Ovary (tissue), 9 donors: Measurements from ENCODE around the gene RPL27A. TPM values are rescaled to one million over a fixed set of nuclear protein-coding genes. Genes with fewer than 3 reads are reported as not detected.

ENCODE experiments used
- DNase-seq, 5 donors: peaks; one replicate each; pipeline ENCODE4 v3.0.0-alpha.2; 2019 to 2020
- H3K27ac ChIP-seq, 2 donors: fragments of 200-600 bp; one replicate each; pipeline versions ENCODE4 v1.5.1 to v1.8.0; 2019 to 2022
- H3K27me3 ChIP-seq: fragments of 200-600 bp; one replicate; pipeline ENCODE4 v1.8.0; 2022
- H3K36me3 ChIP-seq: fragments of 200-600 bp; sonication (generic); one replicate; pipeline ENCODE4 v1.5.1; 2019
- H3K4me1 ChIP-seq: one replicate; pipeline ENCODE4 v1.8.1; 2013; ENCODE audit warnings: mild to moderate bottlenecking, moderate library complexity; ENCODE audit not compliant: insufficient read depth
- H3K4me3 ChIP-seq: fragments of 200-600 bp; sonication (generic); one replicate; pipeline ENCODE4 v1.5.1; 2017
- H3K9me3 ChIP-seq, 2 donors: fragments of 200-600 bp in 1 of 2; sonication (generic) in 1 of 2; one replicate each; pipeline versions ENCODE4 v1.5.1 to v1.8.1; 2013 to 2019; ENCODE audit warnings: mild to moderate bottlenecking in 1 of 2, moderate library complexity in 1 of 2
- EP300 ChIP-seq: sonication (generic); formaldehyde crosslinking; IDR thresholded peaks from one replicate; pipeline ENCODE4 v1.6.1; 2017; ENCODE audit warnings: antibody characterized with exemption
- POLR2A ChIP-seq: fragments of 450-650 bp; IDR thresholded peaks from one replicate; pipeline ENCODE4 v1.6.1; 2017; ENCODE audit warnings: antibody characterized with exemption, mild to moderate bottlenecking, moderate library complexity
- WGBS, 3 donors: extraction: QIAGEN DNeasy Blood & Tissue Kit in 1 of 3; methylation state at CpG; one replicate each; pipeline versions ENCODE4 v1.1.5 to v1.1.7; 2013 to 2017; 5-methylcytosine and 5-hydroxymethylcytosine counted together
- intact Hi-C, 4 donors: fragments of 100-400 bp; cut with DNase I; formaldehyde crosslinking; loops; one replicate each; pipeline versions ENCODE4 v1.11.0 to v1.15.1; 2022 to 2023
- polyA plus RNA-seq, 2 donors: library from polyadenylated mRNA; stranded (reverse); fragments of 200-250 nt in 1 of 2; fragments of 350-450 nt in 1 of 2; fragmentation: Illumina TruSeq in 1 of 2; extraction: RNeasy Lipid Tissue Mini Kit (QIAGEN cat#74804) in 1 of 2; gene quantifications; one replicate each; pipeline ENCODE4 v1.2.3, GENCODE V29; 2013 to 2014
- total RNA-seq, 7 donors: library from RNA; depleted of rRNA in 2 of 7; stranded (reverse); fragments of >200 nt in 2 of 7; fragmentation: NEBNext Ultra II Directional in 3 of 7; extraction: Animal tissue kit (Norgen Biotek cat#: 25700) in 3 of 7; gene quantifications; one replicate each; pipeline versions ENCODE4 v1.1.0 to v1.2.4, GENCODE V29; 2016 to 2023
- TF ChIP-seq, protein P1 (sequence below), 3 donors: fragments of 450-650 bp in 2 of 3; fragments of 200-600 bp in 1 of 3; IDR thresholded peaks; one replicate each; pipeline versions ENCODE4 v1.5.1 to v1.8.0; 2016 to 2022; ENCODE audit warnings: antibody characterized with exemption in 3 of 3, mild to moderate bottlenecking in 1 of 3
- donor health status: DM: no; HTN: no; CAD: no; lungs with moderate emphysema.
- donor health status: DM: no; HTN: no; CAD: no.
- donor health status: Bipolar disorder and iron deficiency.
- donor health status: DM: yes; HTN: yes; CAD: no.
- donor health status: DM: no; HTN: no; CAD: no.
- donor health status: DM: yes; HTN: yes; CAD: no.

Gene RPL27A
- total and polyA plus RNA-seq, 9 donors = 986 to 6,011 (median 2,159) TPM

DNA sequence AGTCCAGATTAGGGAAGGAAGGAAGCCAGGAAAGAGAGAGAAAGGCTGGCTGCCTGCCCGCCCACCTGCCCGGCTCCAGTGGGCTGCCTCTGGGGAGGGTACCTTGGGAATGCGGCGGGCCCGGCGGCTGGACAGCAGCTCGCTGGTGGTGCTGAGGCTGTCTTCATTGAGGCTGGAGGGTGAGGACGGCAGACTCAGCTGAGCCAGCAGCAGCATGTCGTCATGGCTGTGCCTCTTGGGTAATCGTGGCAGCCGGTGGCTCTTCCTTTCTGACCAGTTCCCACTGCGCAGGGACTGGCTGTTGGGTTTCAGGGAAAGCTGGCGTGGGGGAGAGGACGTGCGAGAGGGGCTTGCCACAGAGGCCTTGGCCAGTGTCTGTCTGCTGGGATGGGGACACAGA lies 32.9 kb downstream of the RPL27A start:
- intact Hi-C loops = loop anchor here in 2 of 4 donors (5.0 to 10.0 kb wide), 2 partner anchors 89 to 92 kb away; no protein-coding TSS in a partner anchor
- no peak for DNase-seq
- 71 to 74% (median 73%) methylated on average over 15 of the region's 15 CpGs for WGBS, 3 donors
- H3K9me3 ChIP-seq = no peaks in the 10 kb centered on the region
- peak overlapping the region; percentile 33 to 88 for H3K27ac ChIP-seq
- H3K36me3 ChIP-seq = no peaks in the 10 kb centered on the region
- no peaks in the 10 kb centered on the region for H3K27me3 ChIP-seq
- H3K4me1 ChIP-seq = peaks cover 43% of the 10 kb centered on the region
- H3K4me3 ChIP-seq = no peak overlapping the region
- TF ChIP-seq EP300 (no peak), POLR2A (no peak)
- TF ChIP-seq, protein P1, sequence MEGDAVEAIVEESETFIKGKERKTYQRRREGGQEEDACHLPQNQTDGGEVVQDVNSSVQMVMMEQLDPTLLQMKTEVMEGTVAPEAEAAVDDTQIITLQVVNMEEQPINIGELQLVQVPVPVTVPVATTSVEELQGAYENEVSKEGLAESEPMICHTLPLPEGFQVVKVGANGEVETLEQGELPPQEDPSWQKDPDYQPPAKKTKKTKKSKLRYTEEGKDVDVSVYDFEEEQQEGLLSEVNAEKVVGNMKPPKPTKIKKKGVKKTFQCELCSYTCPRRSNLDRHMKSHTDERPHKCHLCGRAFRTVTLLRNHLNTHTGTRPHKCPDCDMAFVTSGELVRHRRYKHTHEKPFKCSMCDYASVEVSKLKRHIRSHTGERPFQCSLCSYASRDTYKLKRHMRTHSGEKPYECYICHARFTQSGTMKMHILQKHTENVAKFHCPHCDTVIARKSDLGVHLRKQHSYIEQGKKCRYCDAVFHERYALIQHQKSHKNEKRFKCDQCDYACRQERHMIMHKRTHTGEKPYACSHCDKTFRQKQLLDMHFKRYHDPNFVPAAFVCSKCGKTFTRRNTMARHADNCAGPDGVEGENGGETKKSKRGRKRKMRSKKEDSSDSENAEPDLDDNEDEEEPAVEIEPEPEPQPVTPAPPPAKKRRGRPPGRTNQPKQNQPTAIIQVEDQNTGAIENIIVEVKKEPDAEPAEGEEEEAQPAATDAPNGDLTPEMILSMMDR (IDR thresholded peaks at IDR 0.05) = no peak

DNA sequence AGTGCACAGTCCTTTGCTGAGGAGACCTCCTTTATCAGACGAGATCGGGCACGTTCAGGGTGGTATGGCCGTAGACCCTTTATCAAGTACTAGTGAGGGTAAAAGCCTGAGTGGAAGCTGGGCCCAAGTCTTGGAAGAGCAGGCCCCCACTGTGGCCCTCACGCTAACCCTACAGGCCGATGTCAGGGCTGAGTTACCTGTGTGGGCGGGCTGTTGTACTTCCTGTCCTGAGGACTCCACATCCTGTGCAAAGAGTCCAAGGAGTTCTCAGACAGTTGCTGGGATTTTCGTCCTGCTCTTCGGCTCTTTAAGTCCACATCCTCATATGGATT lies 34.9 kb downstream of the RPL27A start:
- no peaks in the 10 kb centered on the region for H3K27me3 ChIP-seq
- no peak for TF ChIP-seq EP300
- TF ChIP-seq, protein P1 (IDR thresholded peaks at IDR 0.05) = no peak
- TF ChIP-seq POLR2A = no peak
- H3K9me3 ChIP-seq = no peaks in the 10 kb centered on the region
- no peak for DNase-seq
- intact Hi-C loops = loop anchor here in 2 of 4 donors (5.0 to 10.0 kb wide), 2 partner anchors 87 to 90 kb away; no protein-coding TSS in a partner anchor
- no peak overlapping the region for H3K4me3 ChIP-seq
- H3K4me1 ChIP-seq = peaks cover 57% of the 10 kb centered on the region
- H3K36me3 ChIP-seq = no peaks in the 10 kb centered on the region
- H3K27ac ChIP-seq = peak overlapping the region in 1 of 2 donors; percentile 88
- WGBS, 3 donors = 50 to 59% (median 52%) methylated on average over 8 to 9 of the region's 9 CpGs

DNA sequence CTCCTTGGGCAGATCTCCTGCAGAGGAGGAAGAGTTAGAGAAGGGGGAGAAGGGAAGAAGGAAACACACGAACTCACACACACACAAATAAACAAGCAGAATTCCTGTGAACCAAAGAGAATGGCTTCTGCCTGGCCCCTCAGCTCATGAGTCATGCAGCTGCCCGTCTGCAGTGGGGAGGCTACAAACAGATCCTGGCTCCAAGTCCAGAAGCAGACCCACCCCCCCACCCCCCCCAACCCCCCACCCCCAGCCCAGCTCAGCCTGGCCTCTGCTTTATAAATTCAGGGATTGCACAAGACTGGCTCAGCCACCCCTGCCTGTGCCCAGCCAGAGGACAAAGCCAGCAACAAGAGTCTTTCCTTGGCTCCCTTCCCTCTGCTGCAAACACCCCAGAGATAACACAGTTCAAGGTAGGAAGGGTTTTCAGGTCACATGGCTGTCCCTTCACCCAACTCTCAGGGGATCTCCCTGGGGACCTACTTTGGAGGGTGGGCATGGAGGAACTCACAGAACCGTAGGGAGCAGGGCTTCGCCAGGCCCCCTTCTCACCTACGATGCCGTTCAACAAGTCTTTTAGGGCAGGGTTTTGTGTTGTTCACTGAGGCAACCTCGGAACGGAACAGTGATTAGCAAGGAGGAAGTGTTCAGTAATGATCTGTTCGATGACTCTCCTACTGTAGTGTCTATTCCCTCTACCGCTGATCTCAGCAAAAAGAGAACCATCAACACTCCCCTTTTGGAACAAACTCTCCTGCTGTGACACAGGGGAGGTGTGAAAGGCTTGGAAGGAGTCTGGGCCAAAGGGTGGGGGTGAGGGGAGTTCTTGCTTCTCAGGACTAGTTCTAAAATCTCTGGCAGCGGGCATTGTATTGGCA lies 35.5 kb downstream of the RPL27A start:
- Histone ChIP-seq H3K4me1 (peaks cover 60% of the 10 kb centered on the region), H3K9me3 (no peaks in the 10 kb centered on the region), H3K4me3 (no peak overlapping the region), H3K27me3 (no peaks in the 10 kb centered on the region), H3K36me3 (no peaks in the 10 kb centered on the region), H3K27ac (peak overlapping the region in 1 of 2 donors; percentile 88)
- TF ChIP-seq, protein P1 (IDR thresholded peaks at IDR 0.05) = no peak
- no peak for TF ChIP-seq EP300
- TF ChIP-seq POLR2A = no peak
- DNase-seq = peak; percentile 65 to 73 (median 71)
- intact Hi-C loops = loop anchor here in 2 of 4 donors (5.0 to 10.0 kb wide), 2 partner anchors 87 to 89 kb away; no protein-coding TSS in a partner anchor
- WGBS, 3 donors = 18 to 20% (median 18%) methylated on average over 11 of the region's 11 CpGs

DNA sequence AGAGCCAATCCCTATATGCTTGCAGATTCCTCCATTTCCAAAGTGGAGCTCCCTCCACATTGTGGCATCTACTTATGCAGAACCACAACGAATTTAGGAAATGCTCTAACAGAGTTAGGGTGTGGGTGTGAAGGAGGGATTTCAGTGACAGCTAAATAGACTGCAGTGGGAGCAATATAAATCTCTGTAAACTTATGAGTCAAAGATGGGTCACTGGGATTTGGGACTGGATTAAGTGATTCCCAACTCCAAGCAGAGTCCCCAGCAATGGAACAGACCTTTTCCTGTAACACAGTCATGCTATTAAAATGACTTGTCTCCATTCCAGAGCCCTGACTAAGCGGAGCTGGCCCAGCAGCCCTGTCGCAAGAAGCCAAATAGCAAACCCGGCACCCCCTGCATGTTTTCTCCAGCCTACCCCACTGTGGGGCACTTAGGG lies 36.6 kb downstream of the RPL27A start:
- Histone ChIP-seq H3K36me3 (no peaks in the 10 kb centered on the region), H3K27me3 (no peaks in the 10 kb centered on the region), H3K9me3 (no peaks in the 10 kb centered on the region), H3K4me3 (no peak overlapping the region), H3K4me1 (peaks cover 60% of the 10 kb centered on the region), H3K27ac (peak overlapping the region in 1 of 2 donors; percentile 81)
- WGBS, 3 donors = 17 to 33% (median 28%) methylated on average over 4 of the region's 4 CpGs
- TF ChIP-seq, protein P1 (IDR thresholded peaks at IDR 0.05) = no peak
- TF ChIP-seq EP300 (peak; percentile 32), POLR2A (no peak)
- peak in 2 of 5 donors; percentile 40 to 63 for DNase-seq
- intact Hi-C loops = loop anchor here in 2 of 4 donors (5.0 to 10.0 kb wide), 2 partner anchors 86 to 88 kb away; no protein-coding TSS in a partner anchor
